Measurements from ENCODE around the gene MGP. TPM values are rescaled to one million over a fixed set of nuclear protein-coding genes. Genes with fewer than 3 reads are reported as not detected.

The MGP gene
- total and polyA plus RNA-seq, 2 of the 4 experiments (the other 2 are of a cell fraction), result 1.4 to 2.7 TPM

GRCh38 chr12:14915736-14916135 lies 30.1 kb upstream of the MGP start:
- Histone ChIP-seq H3K4ac (ENCODE audit: low read depth, low read length) (no peak overlapping the region), H3K4me2 (ENCODE audit: low read depth, low read length) (no peak overlapping the region), H3K79me1 (ENCODE audit: low read depth in 1 of 2, low read length in 2 of 2) (no peaks in the 10 kb centered on the region), H2AK9ac (replicated peaks; ENCODE audit: low read depth, low read length, poor library complexity) (no peak overlapping the region), H3K56ac (ENCODE audit: extremely low read depth, insufficient read depth, low read length) (no peak overlapping the region), H4K5ac (ENCODE audit: low read depth, low read length) (no peak overlapping the region), H4K20me1 (ENCODE audit: insufficient read depth, low read length) (no peaks in the 10 kb centered on the region), H2BK15ac (ENCODE audit: low read depth, low read length) (no peak overlapping the region), H3K18ac (ENCODE audit: low read depth, low read length) (no peak overlapping the region), H4K91ac (ENCODE audit: insufficient read depth, low read depth, low read length) (no peak overlapping the region), H3K4me1 (ENCODE audit: control insufficient read depth, insufficient read depth, low read length) (no peaks in the 10 kb centered on the region), H3K36me3 (ENCODE audit: control insufficient read depth, insufficient read depth, low read length) (no peaks in the 10 kb centered on the region), H4K8ac (ENCODE audit: low read depth in 2 of 2, low read length in 2 of 2) (no peak overlapping the region), H3K27ac (ENCODE audit: insufficient read depth, low read length) (no peak overlapping the region), H2BK5ac (ENCODE audit: low read depth, low read length, poor library complexity, severe bottlenecking) (no peak overlapping the region), H3K9ac (ENCODE audit: low read depth, low read length) (no peak overlapping the region), H3K4me3 (ENCODE audit: insufficient read depth, low read depth, low read length) (no peak overlapping the region), H3K23ac (ENCODE audit: low read depth, low read length) (no peak overlapping the region), H3K9me1 (ENCODE audit: insufficient read depth, low read length) (no peaks in the 10 kb centered on the region), H2AK5ac (ENCODE audit: low read depth, low read length) (no peak overlapping the region), H2BK120ac (ENCODE audit: low read depth, low read length) (no peak overlapping the region), H3K27me3 (ENCODE audit: control insufficient read depth, insufficient read depth, low read length) (no peaks in the 10 kb centered on the region; the same call in 1 of the 2 replicates), H3K14ac (replicated peaks; ENCODE audit: low read depth, low read length) (no peak overlapping the region), H2AFZ (replicated peaks; ENCODE audit: low read length, poor library complexity) (no peak overlapping the region), H3K9me3 (ENCODE audit: control insufficient read depth, insufficient read depth, low read length) (no peaks in the 10 kb centered on the region), H2BK20ac (ENCODE audit: low read depth, low read length) (no peak overlapping the region)
- intact Hi-C loops (cut with micrococcal nuclease), result no loop called here
- in situ Hi-C loops (cut with MboI; ENCODE audit: low sequenced_read_pairs), result no loop called here
- dilution Hi-C loops (cut with HindIII; ENCODE audit: low sequenced_read_pairs, unreplicated experiment), result no loop called here
- TF ChIP-seq CEBPB (IDR thresholded peaks at IDR 0.05; ENCODE audit: low read depth, low read length), result no peak
- TF ChIP-seq RAD21 (IDR thresholded peaks at IDR 0.05; ENCODE audit: low read length), result no peak
- TF ChIP-seq CTCF (conservative IDR thresholded peaks at IDR 0.05; ENCODE audit: low read depth, low read length), result no peak
- TF ChIP-seq RFX5 (IDR thresholded peaks at IDR 0.05; ENCODE audit: low read depth, low read length), result no peak
- POLR2A ChIA-PET (ENCODE audit: unreplicated experiment), result no interaction called here
- CTCF ChIA-PET, result no interaction called here
- ATAC-seq (ENCODE audit: low read depth) (no peak), DNase-seq (no peak)
- no CpG with 5 or more reads among the region's 2 CpGs for WGBS, 2 experiments (ENCODE audit: extremely low coverage in 2 of 2, insufficient read length in 1 of 2)
- BruUV-seq (replicated peaks), result no TSS peak

All from IMR-90 (cell line).